ENCODE measurements around the gene SYK. TPM values are rescaled to one million over a fixed set of nuclear protein-coding genes. Genes with fewer than 3 reads are reported as not detected.

SYK gene
- total RNA-seq, 4 donors from 2014 or later, result 0.53 to 3.3 (median 2.0) TPM

- in situ Hi-C loops (cut with MboI; ENCODE audit: low sequenced_read_pairs in 4 of 4), result no loop called here
- no peaks in the 10 kb centered on the region for H3K9me3 ChIP-seq
- TF ChIP-seq POLR2A (IDR thresholded peaks at IDR 0.05) (no peak), CTCF (IDR thresholded peaks at IDR 0.05 in 4 of 5, conservative IDR thresholded peaks at IDR 0.05 in 1 of 5) (no peak)
- no peaks in the 10 kb centered on the region for H3K36me3 ChIP-seq
- ATAC-seq (no peak), DNase-seq (no peak)
- intact Hi-C loops (cut with DNase I; ENCODE audit: low total_unique reads), result no loop called here
- H3K27me3 ChIP-seq, result no peaks in the 10 kb centered on the region
- H3K27ac ChIP-seq, result no peak overlapping the region
- H3K4me3 ChIP-seq, result no peak overlapping the region
- no peaks in the 10 kb centered on the region for H3K4me1 ChIP-seq
Observed at GRCh38 chr9:90854637-90855175, 53.1 kb downstream of the SYK start.

- Histone ChIP-seq H3K4me3 (no peak overlapping the region), H3K27me3 (no peaks in the 10 kb centered on the region), H3K27ac (no peak overlapping the region), H3K4me1 (no peaks in the 10 kb centered on the region), H3K9me3 (no peaks in the 10 kb centered on the region), H3K36me3 (no peaks in the 10 kb centered on the region)
- in situ Hi-C loops (cut with MboI; ENCODE audit: low sequenced_read_pairs in 4 of 4) (no loop called here), intact Hi-C loops (cut with DNase I; ENCODE audit: low total_unique reads) (no loop called here)
- DNase-seq, result no peak
- no peak for ATAC-seq
- no peak for TF ChIP-seq CTCF (IDR thresholded peaks at IDR 0.05 in 4 of 5, conservative IDR thresholded peaks at IDR 0.05 in 1 of 5)
- no peak for TF ChIP-seq POLR2A (IDR thresholded peaks at IDR 0.05)
Observed at GRCh38 chr9:90855208-90855902, 53.7 kb downstream of the SYK start.

- H3K4me1 ChIP-seq, result no peaks in the 10 kb centered on the region
- H3K27me3 ChIP-seq, result no peaks in the 10 kb centered on the region
- intact Hi-C loops (cut with DNase I; ENCODE audit: low total_unique reads) (no loop called here), in situ Hi-C loops (cut with MboI; ENCODE audit: low sequenced_read_pairs in 4 of 4) (no loop called here)
- H3K27ac ChIP-seq, result no peak overlapping the region
- DNase-seq (no peak), ATAC-seq (no peak)
- no peak overlapping the region for H3K4me3 ChIP-seq
- TF ChIP-seq POLR2A (IDR thresholded peaks at IDR 0.05) (no peak), CTCF (IDR thresholded peaks at IDR 0.05 in 4 of 5, conservative IDR thresholded peaks at IDR 0.05 in 1 of 5) (no peak)
- no peaks in the 10 kb centered on the region for H3K9me3 ChIP-seq
- no peaks in the 10 kb centered on the region for H3K36me3 ChIP-seq
Observed at GRCh38 chr9:90857091-90857490, 55.5 kb downstream of the SYK start.

GRCh38 chr9:90857855-90858254 lies 56.2 kb downstream of the SYK start:
- DNase-seq (no peak), ATAC-seq (no peak)
- intact Hi-C loops (cut with DNase I; ENCODE audit: low total_unique reads), result no loop called here
- Histone ChIP-seq H3K4me3 (no peak overlapping the region), H3K27me3 (no peaks in the 10 kb centered on the region), H3K9me3 (no peaks in the 10 kb centered on the region), H3K36me3 (no peaks in the 10 kb centered on the region), H3K4me1 (no peaks in the 10 kb centered on the region), H3K27ac (no peak overlapping the region)
- TF ChIP-seq CTCF (IDR thresholded peaks at IDR 0.05 in 4 of 5, conservative IDR thresholded peaks at IDR 0.05 in 1 of 5), result no peak
- TF ChIP-seq POLR2A (IDR thresholded peaks at IDR 0.05), result no peak
- in situ Hi-C loops (cut with MboI; ENCODE audit: low sequenced_read_pairs in 4 of 4), result no loop called here
